A673 (cell line): ENCODE results near the gene PER3. TPM values are rescaled to one million over a fixed set of nuclear protein-coding genes. Genes with fewer than 3 reads are reported as not detected.

ENCODE experiments used
- BruUV-seq: library from RNA; stranded (reverse); fragments of 400-500 nt; replicated peaks from 2 replicates; lab custom pipeline; 2021; lab: Mats Ljungman, UMichigan
- CTCF ChIA-PET: fragments of 300-600 bp; sonication (Branson Sonifier 250); formaldehyde crosslinking; loops from one replicate; lab custom pipeline; 2022; ENCODE audit warnings: antibody characterized with exemption; lab: Charles Lee
- POLR2A ChIA-PET: fragments of 300-600 bp; sonication (Branson Sonifier 250); formaldehyde crosslinking; loops from one replicate; lab custom pipeline; 2022; ENCODE audit warnings: antibody characterized with exemption; ENCODE audit not compliant: low non-redundant PET; lab: Charles Lee
- DNase-seq: peaks from one replicate; pipeline ENCODE4 v3.0.0-alpha.2; 2015; ENCODE audit warnings: low spot score
- H3K27ac ChIP-seq: fragments of 200-600 bp; sonication (generic); 2 replicates; pipeline ENCODE4 v1.5.1; 2016; ENCODE audit warnings: mixed run types, low read depth, mild to moderate bottlenecking, mixed read lengths, antibody characterized with exemption, low read length; ENCODE audit not compliant: poor library complexity, severe bottlenecking
- H3K27me3 ChIP-seq: fragments of 200-600 bp; sonication (generic); replicated peaks from 2 replicates; pipeline ENCODE4 v1.6.1; 2017; ENCODE audit warnings: mixed run types, low read depth, mild to moderate bottlenecking, mixed read lengths, antibody characterized with exemption, low read length; ENCODE audit not compliant: insufficient read depth, poor library complexity
- H3K36me3 ChIP-seq: fragments of 200-600 bp; sonication (generic); 2 replicates; pipeline ENCODE4 v1.6.1; 2016; ENCODE audit warnings: mixed run types, mild to moderate bottlenecking, mixed read lengths, antibody characterized with exemption, low read length; ENCODE audit not compliant: insufficient read depth, poor library complexity, severe bottlenecking
- H3K4me1 ChIP-seq: fragments of 200-600 bp; sonication (generic); 2 replicates; pipeline ENCODE4 v1.6.1; 2017; ENCODE audit warnings: mixed run types, mild to moderate bottlenecking, mixed read lengths, antibody characterized with exemption, low read length; ENCODE audit not compliant: insufficient read depth, poor library complexity, severe bottlenecking
- H3K4me3 ChIP-seq: fragments of 200-600 bp; sonication (generic); 2 replicates; pipeline ENCODE4 v1.5.1; 2016; ENCODE audit warnings: low read depth, mixed run types, mild to moderate bottlenecking, mixed read lengths, low read length; ENCODE audit not compliant: poor library complexity, severe bottlenecking
- H3K9me3 ChIP-seq: fragments of 200-600 bp; sonication (generic); 2 replicates; pipeline ENCODE4 v1.6.1; 2016; ENCODE audit warnings: mixed run types, low read depth, mild to moderate bottlenecking, mixed read lengths, antibody characterized with exemption, low read length; ENCODE audit not compliant: poor library complexity, severe bottlenecking
- EZH2 ChIP-seq: fragments of 200-600 bp; sonication (generic); IDR thresholded peaks from 2 replicates; pipeline ENCODE4 v1.6.1; 2017; ENCODE audit warnings: borderline replicate concordance, low read depth, mild to moderate bottlenecking, mixed read lengths, antibody characterized with exemption, low read length; ENCODE audit not compliant: poor library complexity, severe bottlenecking
- intact Hi-C: fragments of 100-400 bp; cut with micrococcal nuclease; formaldehyde crosslinking; loops from one replicate; pipeline ENCODE4 v1.10.0; 2022; ENCODE audit not compliant: unreplicated experiment
- total RNA-seq: library from RNA; stranded (reverse); gene quantifications from 2 replicates; pipeline ENCODE4 v1.2.3, GENCODE V29; 2021
- TF ChIP-seq, protein P1 (sequence below): fragments of 300-800, 200-600 bp; sonication (generic); conservative IDR thresholded peaks from 2 replicates; pipeline ENCODE4 v1.5.1; 2017; ENCODE audit warnings: low read depth, mild to moderate bottlenecking, antibody characterized with exemption, low read length, moderate library complexity, mixed read lengths

PER3 gene
- total RNA-seq, 1 experiment from 2014 or later: 4.1 TPM

DNA sequence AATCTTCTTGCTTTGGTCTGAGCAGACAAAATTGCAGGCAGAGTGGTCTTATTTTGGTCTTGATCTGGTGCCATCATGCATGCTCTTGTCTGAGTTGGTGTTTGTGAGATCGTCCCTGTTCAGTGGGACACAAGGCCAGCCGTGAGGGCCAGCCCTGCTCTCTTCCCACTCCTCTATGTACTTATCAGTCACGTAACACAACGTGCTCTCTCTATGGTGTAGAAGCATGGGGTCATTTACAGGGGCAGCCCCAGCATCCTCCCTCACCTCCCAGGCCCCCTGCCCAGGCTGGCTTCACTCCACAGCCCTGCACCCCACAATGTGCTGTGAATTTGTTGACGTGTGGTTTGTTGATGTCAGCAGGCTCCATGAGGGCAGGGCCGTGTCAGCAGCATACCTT, 87.0 kb downstream of the PER3 start:
- ChIA-PET POLR2A (no interaction called here), CTCF (no interaction called here)
- Histone ChIP-seq H3K27me3 (no peaks in the 10 kb centered on the region), H3K4me1 (no peaks in the 10 kb centered on the region), H3K9me3 (no peaks in the 10 kb centered on the region), H3K27ac (no peak overlapping the region), H3K36me3 (no peaks in the 10 kb centered on the region), H3K4me3 (no peak overlapping the region)
- DNase-seq: no peak
- intact Hi-C loops: no loop called here
- BruUV-seq: no TSS peak
- no peak for TF ChIP-seq EZH2
- TF ChIP-seq, protein P1, sequence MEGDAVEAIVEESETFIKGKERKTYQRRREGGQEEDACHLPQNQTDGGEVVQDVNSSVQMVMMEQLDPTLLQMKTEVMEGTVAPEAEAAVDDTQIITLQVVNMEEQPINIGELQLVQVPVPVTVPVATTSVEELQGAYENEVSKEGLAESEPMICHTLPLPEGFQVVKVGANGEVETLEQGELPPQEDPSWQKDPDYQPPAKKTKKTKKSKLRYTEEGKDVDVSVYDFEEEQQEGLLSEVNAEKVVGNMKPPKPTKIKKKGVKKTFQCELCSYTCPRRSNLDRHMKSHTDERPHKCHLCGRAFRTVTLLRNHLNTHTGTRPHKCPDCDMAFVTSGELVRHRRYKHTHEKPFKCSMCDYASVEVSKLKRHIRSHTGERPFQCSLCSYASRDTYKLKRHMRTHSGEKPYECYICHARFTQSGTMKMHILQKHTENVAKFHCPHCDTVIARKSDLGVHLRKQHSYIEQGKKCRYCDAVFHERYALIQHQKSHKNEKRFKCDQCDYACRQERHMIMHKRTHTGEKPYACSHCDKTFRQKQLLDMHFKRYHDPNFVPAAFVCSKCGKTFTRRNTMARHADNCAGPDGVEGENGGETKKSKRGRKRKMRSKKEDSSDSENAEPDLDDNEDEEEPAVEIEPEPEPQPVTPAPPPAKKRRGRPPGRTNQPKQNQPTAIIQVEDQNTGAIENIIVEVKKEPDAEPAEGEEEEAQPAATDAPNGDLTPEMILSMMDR: no peak

DNA sequence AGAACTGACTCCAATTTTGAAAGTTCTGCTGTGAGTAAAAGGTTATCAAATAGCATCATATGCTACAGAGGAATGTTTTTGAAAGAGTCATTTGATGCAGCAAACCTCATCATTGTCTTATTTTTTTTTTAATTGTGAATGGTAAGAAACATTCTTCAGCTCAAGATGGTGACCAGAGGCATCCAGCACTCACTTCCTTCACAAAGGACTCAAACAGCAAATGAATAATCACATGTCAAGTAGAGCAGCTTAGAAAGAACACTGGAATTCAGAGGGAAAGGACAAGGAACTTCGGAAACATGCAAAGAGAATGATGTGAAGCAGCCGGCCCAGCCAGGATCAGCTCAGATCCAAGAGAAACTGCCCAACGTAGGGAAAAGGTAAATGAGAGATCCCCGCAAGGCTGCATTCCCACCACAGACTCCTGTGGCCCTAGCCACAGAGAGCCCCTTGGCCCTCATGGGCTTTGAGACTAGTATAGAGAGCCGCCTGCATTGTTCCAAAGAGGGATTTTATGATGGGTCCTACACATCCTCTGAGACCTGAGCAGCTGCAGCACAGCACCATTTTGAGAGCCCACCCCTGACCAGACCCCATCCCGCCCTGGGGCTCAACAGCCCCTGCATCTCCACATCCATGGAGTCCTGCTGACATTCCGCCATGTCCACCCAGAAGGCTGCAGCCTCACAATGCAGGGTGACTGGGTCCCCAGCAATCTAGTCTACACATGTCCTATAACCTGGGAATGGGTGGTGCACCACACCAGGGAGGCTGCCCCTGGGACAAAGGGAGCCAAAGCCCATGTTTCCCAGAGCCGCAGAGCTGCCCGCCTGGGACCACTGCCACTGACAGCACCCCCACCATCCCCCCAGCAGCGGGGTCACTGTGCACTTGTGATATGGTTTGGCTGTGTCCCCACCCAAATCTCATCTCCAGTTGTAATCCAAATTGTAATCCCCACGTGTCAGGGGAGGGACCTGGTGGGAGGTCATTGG, 90.0 kb downstream of the PER3 start:
- Histone ChIP-seq H3K9me3 (no peaks in the 10 kb centered on the region), H3K36me3 (no peaks in the 10 kb centered on the region), H3K4me3 (no peak overlapping the region), H3K27ac (no peak overlapping the region), H3K27me3 (no peaks in the 10 kb centered on the region), H3K4me1 (no peaks in the 10 kb centered on the region)
- no TSS peak for BruUV-seq
- ChIA-PET POLR2A (interaction anchor here (0.6 kb wide), 1 partner anchor 30 kb away, joined by 3 read pairs; no protein-coding TSS in a partner anchor), CTCF (interaction anchor here (0.6 kb wide), 1 partner anchor 52 kb away, joined by 3 read pairs; no protein-coding TSS in a partner anchor)
- intact Hi-C loops: no loop called here
- TF ChIP-seq, protein P1: no peak
- TF ChIP-seq EZH2: no peak
- no peak for DNase-seq

DNA sequence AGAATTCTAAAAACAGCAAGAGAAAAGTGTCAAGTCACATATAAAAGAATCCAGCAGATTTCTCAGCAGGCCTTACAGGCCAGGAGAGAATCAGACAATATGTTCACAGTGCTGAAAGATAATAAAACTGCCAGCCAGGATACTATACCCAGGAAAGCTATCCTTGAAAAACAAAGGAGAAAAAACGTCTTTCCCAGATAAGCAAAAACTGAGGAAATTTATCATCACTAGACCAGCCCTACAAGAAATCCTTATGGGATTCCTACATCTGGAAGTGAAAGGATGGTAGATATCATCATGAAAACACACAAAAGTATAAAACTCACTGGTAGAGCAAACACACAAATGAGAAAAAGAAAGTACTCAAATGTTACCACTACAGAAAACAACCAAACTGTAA, 93.9 kb downstream of the PER3 start:
- no peaks in the 10 kb centered on the region for H3K27me3 ChIP-seq
- BruUV-seq: no TSS peak
- DNase-seq: no peak
- no peaks in the 10 kb centered on the region for H3K9me3 ChIP-seq
- intact Hi-C loops: no loop called here
- H3K4me1 ChIP-seq: no peaks in the 10 kb centered on the region
- TF ChIP-seq, protein P1: no peak
- TF ChIP-seq EZH2: no peak
- no peaks in the 10 kb centered on the region for H3K36me3 ChIP-seq
- ChIA-PET CTCF (no interaction called here), POLR2A (no interaction called here)
- no peak overlapping the region for H3K4me3 ChIP-seq
- H3K27ac ChIP-seq: no peak overlapping the region
